Stimulated activated CD4-positive, alpha-beta T cell treated with anti-CD3 and anti-CD28 coated beads, Interleukin-12 subunit alpha, Interleukin-12 subunit beta, amount 100 ng/mL, for 48 hours (primary cell): ENCODE results near the gene CTSH.
"Not testable (repeated sequence)": the region's sequence is repeated elsewhere in the genome, so short reads cannot be mapped to it uniquely, and the experiment has no call there.

Source experiments
- DNase-seq, 3 donors: peaks; one replicate each; pipeline ENCODE4 v3.0.0-alpha.2; 2020; ENCODE audit warnings: low read depth in 2 of 3, low spot score in 1 of 3

Gene CTSH

DNA sequence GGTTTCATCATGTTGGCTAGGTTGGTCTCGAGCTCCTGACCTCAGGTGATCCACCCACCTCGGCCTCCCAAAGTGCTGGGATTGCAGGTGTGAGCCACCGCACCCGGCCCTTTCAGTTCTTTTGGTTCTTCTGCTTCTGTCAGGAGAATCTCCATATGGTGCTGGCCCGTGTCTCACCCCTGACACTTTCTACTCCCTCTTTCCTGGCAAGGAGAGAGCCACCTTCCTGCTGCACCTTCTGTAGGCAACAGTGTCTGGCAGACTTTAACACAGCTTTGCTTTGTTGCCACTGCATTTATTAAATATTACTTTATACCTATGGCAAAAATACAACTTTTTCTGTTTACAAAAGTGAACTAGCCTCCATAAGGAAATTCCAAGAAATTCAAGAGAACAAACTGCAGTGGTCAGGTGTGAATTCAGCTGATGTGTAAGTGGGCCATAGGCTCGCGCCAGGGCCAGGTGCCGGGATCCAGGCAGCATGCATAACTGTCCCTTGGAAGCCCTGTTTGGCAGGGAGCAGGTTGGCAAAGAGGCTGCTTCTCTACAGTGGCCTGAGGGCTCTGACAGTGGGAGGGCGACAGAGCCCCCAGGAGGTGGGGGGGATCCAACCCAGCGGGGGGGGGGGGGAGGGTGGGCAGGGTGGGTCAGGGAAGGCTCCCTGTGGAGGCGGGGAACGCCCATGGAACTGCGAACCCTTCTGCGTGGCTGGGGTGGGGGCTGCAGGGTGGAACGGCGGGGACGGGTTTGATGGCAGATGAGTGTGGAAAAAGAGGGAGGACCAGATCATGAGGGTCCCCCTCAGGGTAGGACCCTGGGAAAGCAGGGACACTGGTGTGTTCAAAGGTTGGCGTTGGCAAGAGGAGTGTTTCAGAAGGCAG, 21.1 kb downstream of the CTSH start:
- no peak for DNase-seq

DNA sequence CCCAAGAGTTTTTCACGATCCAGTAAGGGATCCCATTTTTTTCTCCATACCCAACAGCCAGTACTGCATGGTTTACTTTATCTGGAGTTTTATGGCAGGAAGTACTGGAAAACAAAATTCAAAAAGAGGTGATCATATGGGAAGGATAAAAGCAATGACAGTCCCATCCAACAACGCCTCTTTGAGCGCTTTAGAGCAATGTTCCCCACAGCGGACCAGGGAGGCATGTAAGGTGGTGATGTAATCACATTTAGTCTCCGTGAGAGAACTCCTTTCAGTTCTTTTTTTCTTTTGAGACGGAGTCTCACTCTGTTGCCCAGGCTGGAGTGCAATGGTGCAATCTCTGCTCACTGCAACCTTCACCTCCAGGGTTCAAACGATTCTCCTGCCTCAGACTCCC, 21.8 kb downstream of the CTSH start:
- no peak for DNase-seq

DNA sequence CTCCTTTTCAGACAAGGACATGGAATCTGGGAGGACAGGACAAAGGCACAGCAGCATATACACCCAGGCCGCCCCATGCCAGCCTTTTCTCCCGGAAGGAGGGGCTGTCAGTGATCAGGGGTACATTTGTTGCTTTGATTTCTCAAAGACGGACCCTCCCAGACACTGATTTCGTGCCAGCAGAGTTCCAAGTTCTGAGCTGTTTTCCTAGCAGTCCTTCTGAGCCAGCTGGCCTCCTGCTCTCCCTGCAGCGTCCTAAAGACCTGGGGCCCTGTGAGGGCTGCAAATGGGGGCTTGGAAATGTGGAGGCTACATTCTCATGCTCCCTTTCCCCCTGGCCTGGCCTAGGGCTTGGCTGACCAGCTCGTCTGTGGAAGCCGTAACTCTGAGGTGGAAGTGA, 22.3 kb downstream of the CTSH start:
- DNase-seq: no peak

DNA sequence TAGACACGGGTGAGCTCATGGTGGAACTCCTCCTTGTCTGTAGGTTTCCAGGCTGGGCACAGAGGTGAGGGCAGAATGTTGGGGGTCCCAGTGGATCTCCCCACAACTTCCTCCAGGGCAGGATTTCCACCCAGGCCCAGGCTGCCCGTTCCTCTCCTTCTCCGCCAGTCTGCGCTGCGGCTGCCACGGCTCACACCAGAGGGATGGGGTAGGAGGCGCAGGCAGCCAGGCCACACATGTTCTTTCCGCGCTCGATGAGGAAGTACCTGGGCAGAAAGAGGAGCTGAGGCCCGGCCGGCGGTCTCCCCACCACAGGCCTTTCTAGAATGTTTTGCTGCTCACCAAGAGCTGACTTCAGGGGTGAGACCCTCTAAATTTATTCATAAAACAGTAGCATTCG, 22.9 kb downstream of the CTSH start:
- no peak for DNase-seq

DNA sequence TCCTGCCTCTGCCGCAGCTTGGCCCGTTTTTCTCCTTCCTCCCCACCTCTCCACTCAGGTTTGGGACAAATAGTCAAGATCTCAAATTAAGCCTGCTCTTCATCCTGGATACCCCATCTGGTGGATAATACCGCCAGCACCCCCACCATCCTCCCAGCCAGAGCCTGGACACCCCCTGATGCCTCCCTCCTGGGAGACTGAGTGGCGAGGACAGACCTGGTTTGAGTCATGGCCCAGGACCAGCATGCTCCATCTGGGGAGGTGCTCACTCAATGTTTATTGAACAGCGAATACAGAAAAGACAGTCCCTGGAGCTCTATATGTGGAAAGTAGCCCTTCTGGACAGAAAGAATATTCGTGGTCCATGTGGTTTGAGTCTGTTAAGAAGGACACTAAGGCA, 23.3 kb downstream of the CTSH start:
- no peak for DNase-seq

DNA sequence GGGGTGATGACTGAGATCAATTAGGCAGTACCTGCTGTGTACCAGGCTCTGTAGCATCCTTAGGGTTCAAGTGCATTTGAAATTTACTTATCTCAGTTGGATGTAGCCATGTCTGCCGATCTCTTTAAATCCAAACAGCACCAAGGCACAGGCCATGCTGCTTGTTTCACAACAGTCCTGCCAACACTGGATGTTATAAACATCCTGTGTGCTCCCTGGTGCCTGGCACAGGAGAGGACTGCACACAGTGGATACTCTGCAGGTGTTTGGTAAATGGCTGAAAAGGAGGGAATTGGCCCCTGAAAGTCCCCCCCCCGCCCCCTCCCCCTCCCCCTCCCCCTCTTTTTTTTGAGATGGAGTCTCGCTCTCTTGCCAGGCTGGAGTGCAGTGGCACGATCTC, 27.0 kb downstream of the CTSH start:
- DNase-seq: no peak

DNA sequence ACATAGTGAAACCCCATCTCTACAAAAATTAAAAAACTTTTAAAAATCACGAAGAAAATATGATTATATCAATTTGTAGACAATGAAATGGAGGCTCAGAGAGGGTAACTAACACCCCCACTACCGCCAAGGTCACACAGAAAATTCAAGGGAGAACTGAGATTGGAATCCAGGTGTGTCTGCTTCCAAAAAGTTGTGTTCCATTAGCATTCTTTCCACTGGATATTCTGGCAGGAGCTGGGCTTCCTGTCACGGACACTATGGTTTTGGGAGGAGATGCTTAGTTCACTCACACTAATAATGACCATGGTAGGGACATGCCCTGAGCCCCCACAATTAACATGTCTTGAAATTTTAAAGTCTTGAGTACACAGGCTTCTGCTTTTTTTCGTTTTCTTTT, 28.8 kb downstream of the CTSH start:
- no peak for DNase-seq

DNA sequence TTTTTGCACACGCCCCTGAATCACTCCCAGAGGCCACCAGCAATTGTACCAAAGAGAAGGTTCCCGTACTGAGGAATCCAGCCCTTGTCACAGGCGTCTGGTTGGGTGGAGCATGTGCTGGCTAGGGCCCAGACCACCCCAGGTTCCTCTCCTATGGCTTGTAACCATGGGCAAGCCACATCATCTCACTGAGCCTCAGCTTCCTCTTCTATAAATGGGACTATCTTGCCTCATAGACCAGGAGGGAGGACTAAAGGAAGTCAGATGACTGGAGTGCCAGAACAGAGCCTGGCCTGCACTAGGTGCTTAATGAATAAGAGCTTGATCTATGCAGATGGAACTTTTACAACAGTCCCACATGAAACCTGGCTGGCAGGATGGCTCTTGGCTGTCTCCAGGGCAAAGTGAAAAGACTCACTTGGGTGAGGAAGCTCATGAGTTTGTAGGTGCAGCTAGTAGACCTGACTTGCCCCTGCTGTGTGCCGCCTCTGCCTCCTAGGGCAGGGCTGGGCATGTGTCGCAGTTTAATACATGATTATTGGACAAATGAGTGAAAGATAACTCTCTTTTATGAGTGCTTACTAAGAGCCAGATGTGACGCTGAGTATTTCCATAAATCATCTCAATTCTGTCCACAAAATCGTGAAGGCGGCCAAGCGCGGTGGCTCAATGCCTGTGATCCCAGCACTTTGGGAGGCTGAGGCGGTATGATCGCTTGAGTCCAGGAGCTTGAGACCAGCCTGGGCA, 29.3 kb downstream of the CTSH start:
- DNase-seq: no peak

DNA sequence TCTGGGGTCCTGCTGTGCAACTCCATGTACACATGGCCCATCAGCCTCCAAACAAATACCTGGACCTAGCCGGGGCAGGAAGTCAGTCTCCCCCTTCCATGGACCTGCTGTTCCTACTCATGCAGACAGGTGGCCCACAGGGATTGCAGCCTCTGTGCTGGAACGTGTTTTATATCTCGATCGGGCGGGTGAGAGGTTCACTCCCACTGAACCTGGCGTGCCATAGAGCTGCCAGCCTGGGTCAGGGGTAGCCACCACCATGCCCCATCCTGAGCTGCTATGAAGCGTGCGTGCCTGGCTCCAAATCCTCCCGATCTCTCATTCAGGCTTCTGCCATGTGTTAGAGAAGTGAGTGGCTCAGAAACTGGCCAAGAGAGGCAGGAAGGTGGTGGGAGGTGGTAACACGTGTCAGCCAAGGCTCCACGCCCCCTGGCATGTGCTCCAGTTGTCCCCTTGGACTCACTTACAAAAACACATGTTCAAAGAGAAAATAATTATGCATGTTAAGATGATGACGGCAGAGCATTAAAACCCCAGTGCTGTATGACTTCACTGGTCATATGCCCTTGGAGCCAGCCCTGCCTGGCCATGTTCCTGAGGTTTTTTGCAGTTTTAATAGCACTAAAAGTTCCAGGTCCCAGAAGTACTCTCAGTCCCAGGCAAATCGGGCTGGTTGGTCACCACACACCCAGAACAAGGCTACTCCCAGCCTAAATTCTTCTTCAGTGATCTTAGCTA, 30.6 kb downstream of the CTSH start:
- DNase-seq: no peak

DNA sequence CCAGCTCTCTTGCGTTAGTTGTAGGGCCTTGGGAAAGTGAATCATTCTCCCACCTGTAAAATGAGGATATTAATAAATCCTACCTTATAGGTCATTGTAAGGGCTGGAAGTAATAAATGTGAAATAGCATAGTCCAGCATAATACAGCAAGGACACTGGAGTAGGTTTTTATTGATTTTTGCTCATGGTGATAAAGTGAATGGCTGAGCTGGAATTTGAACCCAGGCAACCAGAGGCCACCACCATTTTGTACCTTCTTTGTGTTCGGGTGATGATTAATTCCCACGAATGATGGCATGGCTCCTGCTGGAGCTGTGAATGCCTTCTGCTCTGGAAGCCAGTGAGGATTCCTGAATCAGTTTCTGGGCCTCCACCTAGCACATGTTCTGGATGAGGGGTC, 31.8 kb downstream of the CTSH start:
- no peak for DNase-seq

DNA sequence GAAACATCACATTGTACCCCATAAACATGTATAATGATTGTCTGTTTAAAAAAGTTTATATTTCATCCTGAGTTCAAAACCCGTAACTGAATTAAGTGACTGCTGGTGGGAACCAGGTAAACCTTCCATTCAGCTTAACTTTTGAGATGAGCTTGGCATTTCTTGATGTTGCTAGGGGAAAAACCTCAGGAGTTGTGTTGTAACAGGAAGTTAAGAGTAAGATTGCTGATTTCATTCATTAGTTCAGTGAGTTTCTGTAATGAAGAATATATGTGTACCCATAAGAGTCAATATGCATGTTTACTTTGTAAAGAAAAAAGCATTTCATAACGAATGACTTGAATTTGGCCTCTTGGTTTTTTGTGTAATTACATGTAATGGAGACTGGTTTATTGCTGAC, 32.5 kb downstream of the CTSH start:
- DNase-seq: no peak

DNA sequence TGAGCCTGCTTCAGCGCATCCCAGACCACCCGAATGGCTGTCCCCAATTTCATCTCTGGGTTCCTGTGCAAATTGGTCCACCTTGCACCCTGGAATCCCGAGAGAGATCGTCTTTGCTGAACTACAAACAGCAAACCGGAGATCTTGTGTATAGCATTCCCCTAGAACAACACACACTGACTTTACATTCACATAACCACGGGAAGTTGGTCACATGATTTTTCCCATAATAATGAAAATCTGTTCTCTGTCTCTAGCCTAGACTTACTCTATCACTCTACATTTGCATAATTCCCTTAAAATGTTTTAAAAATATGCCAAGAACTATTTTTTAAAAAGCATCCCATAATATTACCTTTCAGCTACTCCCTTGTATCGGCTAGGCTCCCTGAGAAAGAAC, 34.6 kb downstream of the CTSH start:
- DNase-seq: no peak

DNA sequence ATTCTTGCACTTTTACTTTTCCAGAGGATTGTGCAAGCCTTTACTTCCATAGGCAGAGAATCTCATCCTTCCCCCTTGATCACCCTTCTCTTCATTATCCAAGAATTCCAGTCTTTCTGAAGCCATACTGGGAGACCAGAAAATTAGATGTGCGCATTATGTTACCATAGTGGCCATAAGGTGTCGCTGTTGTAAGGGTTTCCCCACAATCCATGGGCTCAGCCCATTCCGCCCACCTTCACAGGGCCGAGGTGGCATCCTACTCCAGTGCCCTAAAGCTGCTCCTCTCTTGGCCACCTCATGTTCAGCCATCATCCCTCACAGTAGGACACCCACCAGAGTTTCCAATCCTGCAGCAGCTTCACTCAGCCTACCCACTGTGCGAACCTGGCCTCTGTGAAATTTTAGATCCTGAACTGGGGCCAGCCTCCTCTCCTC, 35.0 kb downstream of the CTSH start:
- DNase-seq: peak in 1 of 3 donors; percentile 41

DNA sequence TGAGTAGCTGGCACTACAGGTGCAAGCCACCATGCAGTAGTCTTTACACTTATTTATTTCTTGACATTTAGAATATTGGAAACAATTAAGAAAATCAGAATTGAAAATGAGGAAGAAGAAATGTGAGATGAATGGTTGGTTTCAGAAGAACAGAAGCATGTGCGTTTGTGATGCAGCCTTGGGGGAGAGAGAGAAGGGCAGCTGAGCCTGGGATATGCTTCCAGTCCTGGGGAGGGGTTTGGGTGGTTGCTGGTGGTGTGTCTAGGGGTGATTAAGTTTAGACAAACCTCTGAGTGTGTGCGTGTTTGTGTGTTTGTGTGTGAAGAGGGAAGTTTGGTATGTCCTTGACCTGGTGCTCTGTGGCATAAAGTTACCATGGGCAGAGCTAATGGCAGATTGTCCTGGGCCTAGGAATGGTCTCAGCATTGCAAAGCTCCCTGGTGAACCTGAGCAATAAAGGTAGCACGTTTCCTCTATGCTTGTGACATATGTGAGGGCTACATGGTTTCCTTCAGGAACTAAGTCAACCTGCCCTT, 35.6 kb downstream of the CTSH start:
- DNase-seq: no peak

DNA sequence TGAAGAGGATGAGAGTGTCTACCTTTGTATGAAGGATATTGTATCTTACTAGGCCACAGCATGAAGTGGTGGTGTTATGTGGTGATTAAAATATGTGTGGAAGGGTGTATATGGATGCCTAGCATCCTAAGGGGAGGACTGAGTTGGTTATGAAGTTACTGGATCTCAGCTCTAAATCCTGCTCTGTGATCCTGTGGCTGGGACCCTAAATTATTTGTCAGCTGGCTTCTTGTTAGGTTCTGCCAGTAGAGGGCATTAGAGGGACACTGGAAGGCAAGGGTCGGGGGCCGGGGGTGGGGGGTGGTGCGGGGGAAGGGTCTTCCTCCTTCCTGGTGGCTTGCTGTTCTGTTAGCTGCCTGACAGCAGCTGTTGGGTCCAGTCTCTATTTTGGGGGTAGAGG, 37.3 kb downstream of the CTSH start:
- no peak for DNase-seq

DNA sequence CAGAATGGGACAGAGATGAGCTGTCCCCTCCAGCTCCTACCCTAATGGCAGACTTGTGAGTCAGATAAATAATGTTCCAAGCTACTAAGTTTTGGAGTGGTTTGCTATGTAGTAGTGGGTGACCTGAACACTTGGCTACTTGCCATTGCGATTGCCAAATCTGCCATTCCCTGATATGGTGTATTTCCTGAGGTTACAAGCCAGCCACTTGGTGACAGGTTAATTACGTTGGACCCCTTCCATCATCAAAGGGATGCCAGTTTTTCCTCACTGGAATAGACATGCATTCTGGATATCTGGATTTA, 38.6 kb downstream of the CTSH start:
- DNase-seq: no peak

DNA sequence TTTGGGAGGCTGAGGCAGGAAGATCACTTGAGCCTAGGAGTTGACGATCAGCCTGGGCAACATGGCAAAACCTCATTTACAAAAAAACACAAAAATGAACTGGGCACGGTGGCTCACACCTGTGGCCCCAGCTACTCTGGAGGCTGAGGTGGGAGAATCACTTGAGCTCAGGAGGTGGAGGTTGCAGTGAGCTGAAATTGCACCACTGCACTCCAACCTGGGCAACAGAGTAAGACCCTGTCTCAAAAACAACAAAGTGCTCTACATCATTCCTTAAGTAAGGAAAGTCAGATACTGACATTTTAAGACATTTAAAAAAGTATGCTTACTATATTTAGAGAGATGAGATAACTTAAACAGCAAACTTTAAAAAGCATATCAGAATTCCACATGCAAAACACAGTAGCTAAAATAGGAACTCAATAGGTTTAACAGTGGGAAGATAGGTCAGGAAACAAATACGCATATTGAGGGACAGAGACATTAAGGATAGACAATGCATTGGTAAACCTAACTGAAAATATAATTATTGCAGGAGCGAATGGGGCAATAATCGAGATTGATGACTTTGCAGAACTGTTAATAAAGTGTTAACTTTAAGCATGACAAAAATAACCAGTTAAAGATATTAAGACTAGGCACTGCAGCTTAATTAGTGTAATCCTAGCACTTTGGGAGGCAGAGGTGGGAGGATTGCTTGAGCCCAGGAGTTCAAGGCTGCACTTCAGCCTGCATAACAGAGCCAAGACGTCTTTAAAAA, 40.1 kb downstream of the CTSH start:
- no peak for DNase-seq

DNA sequence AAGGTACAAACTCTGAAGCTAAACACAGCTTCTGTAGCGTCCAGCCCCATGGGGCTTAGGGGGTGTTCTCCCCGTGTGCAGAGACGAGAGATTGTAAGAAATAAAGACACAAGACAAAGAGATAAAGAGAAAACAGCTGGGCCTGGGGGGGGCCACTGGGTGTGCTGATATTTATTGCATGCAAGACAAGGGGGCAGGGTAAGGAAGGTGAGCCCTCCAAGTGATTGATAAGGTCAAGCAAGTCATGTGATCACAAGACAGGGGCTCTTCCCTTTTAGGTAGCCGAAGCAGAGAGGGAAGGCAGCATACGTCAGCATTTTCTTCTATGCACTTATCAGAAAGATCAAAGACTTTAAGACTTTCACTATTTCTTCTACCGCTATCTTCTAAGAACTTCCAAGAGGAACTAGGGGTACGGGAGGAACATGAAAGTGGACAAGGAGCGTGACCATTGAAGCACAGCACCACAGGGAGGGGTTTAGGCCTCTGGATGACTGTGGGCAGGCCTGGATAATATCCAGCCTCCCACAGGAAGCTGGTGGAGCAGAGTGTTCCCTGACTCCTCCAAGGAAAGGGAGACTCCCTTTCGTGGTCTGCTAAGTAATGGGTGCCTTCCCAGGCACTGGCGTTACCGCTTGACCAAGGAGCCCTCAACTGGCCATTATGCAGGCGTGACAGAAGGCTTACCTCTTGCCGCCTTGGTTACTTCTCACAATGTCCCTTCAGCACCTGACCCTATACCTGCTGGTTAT, 42.4 kb downstream of the CTSH start:
- not testable (repeated sequence) for DNase-seq

DNA sequence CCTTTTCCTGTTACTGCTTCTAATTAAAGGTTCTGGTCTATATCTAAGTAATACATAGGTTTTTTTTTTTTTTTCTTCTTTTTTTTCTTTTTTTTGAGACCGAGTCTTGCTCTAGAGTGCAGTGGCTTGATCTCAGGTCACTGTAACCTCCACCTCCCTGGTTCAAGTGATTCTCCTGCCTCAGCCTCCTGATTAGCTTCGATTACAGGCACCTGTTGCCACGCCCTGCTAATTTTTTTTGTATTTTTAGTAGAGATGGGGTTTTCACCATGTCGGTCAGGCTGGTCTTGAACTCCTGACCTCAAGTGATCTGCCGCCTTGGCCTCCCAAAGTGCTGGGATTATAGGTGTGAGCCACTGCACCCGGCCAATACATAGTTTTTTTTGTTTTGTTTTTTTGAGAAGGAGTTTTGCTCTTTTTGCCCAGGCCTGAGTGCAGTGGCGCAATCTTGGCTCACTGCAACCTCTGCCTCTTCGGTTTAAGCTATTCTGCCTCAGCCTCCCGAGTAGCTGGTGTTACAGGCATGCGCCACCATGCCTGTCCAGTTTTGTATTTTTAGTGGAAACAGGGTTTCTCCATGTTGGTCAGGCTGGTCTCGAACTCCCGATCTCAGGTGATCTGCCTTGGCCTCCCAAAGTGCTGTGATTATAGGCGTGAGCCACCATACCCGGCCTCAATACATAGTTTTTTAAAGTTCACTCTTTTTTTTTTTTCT, 43.9 kb downstream of the CTSH start:
- DNase-seq: not testable (repeated sequence)

DNA sequence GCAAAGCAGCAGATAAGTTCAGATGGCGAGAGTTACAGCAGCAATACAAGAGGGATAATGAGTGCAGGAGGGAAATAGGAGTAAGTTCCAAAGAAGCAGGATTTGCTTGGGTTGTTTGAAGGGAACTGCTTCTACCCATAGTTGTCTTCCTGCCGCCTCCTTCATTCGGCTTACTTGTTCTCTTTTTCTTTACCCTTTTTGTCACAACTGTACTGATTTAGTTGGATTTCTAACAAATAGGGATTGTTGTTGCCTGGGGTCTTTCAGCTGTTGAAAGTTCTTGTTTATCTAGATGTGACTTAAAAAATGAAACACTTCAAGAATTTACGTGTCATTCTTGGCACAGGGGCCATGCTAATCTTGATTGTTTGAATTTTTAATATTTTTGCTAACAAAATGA, 46.3 kb downstream of the CTSH start:
- no peak for DNase-seq
